ENCODE results near the gene GALK1.

DNA sequence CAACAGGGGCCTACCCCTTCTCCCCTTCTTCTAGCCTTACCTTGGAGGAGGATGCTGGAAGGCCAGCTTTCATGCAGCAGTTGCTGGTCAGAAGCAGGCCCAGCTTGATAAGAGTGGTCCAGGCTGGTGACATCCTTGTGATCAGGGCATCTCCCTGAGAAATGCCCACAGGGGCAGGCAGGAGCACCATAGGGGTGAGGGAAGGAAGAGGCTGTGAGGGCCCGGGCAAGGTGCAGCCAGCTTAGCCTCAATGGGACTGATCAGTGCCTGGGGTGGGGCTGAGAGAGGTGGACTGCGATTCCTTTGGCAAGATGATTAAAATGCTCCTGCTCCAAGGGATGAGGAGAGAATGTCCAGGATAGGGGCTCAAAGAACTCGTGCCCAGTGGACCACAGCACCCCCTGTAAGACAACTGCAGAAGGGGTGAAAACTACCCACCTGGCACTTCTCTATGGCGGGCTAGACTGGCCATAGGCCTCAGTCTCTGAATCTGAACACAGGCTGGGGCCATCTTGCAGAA is 9.5 kb upstream of the GALK1 start:
- TF ChIP-seq, protein P1, sequence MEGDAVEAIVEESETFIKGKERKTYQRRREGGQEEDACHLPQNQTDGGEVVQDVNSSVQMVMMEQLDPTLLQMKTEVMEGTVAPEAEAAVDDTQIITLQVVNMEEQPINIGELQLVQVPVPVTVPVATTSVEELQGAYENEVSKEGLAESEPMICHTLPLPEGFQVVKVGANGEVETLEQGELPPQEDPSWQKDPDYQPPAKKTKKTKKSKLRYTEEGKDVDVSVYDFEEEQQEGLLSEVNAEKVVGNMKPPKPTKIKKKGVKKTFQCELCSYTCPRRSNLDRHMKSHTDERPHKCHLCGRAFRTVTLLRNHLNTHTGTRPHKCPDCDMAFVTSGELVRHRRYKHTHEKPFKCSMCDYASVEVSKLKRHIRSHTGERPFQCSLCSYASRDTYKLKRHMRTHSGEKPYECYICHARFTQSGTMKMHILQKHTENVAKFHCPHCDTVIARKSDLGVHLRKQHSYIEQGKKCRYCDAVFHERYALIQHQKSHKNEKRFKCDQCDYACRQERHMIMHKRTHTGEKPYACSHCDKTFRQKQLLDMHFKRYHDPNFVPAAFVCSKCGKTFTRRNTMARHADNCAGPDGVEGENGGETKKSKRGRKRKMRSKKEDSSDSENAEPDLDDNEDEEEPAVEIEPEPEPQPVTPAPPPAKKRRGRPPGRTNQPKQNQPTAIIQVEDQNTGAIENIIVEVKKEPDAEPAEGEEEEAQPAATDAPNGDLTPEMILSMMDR (conservative IDR thresholded peaks at IDR 0.05; ENCODE audit: low read length) = no peak
- TF ChIP-seq EZH2phosphoT487 (IDR thresholded peaks at IDR 0.05; ENCODE audit: borderline replicate concordance) = no peak

All from Loucy (cell line).